Ishikawa (cell line): ENCODE measurements around the gene PODN.

ENCODE experiments used
- CEBPB ChIP-seq: IDR thresholded peaks from 2 replicates; pipeline ENCODE4 v1.6.1; 2012
- CREB1 ChIP-seq: IDR thresholded peaks from 2 replicates; pipeline ENCODE4 v1.6.1; 2012; ENCODE audit warnings: low read depth
- EGR1 ChIP-seq: IDR thresholded peaks from 2 replicates; pipeline ENCODE4 v1.6.1; 2012
- EP300 ChIP-seq: IDR thresholded peaks from 2 replicates; pipeline ENCODE4 v1.6.1; 2012; ENCODE audit warnings: borderline replicate concordance
- NFIC ChIP-seq: IDR thresholded peaks from 2 replicates; pipeline ENCODE4 v1.6.1; 2012
- RAD21 ChIP-seq: IDR thresholded peaks from 2 replicates; pipeline ENCODE4 v1.6.1; 2012; ENCODE audit warnings: low read depth
- TAF1 ChIP-seq: IDR thresholded peaks from 2 replicates; pipeline ENCODE4 v1.6.1; 2012; ENCODE audit warnings: low read depth, mild to moderate bottlenecking
- TCF12 ChIP-seq: IDR thresholded peaks from 2 replicates; pipeline ENCODE4 v1.6.1; 2012; ENCODE audit warnings: low read depth
- YY1 ChIP-seq: IDR thresholded peaks from 2 replicates; pipeline ENCODE4 v1.6.1; 2012; ENCODE audit warnings: low read depth
- TF ChIP-seq, protein P1 (sequence below): IDR thresholded peaks from 2 replicates; pipeline ENCODE4 v1.6.1; 2012; ENCODE audit warnings: low read depth, mild to moderate bottlenecking
- TF ChIP-seq, protein P2 (sequence below): IDR thresholded peaks from 2 replicates; pipeline ENCODE4 v1.6.1; 2012
- TF ChIP-seq, protein P3 (sequence below): IDR thresholded peaks from 2 replicates; pipeline ENCODE4 v1.6.1; 2012

DNA sequence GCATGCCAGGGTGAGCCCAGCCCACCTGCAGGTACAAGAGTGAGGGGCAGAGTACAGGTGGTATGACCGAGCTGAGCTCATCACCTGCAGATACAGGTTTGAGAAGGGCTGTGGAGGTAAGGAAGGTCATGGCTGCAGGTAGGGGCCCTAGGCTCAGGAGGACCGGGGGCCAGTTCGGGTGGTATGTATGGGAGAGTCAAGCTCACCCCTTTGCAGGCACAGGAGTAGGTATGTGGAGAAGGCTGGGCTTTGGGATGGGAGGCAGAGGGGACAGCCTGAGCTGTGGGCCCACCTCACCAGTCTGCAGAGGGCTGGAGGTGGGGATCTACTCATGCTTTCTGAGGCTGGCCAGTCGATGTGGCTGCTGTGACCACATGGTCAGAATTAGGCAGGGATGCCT lies 17.2 kb downstream of the PODN start:
- TF ChIP-seq, protein P1, sequence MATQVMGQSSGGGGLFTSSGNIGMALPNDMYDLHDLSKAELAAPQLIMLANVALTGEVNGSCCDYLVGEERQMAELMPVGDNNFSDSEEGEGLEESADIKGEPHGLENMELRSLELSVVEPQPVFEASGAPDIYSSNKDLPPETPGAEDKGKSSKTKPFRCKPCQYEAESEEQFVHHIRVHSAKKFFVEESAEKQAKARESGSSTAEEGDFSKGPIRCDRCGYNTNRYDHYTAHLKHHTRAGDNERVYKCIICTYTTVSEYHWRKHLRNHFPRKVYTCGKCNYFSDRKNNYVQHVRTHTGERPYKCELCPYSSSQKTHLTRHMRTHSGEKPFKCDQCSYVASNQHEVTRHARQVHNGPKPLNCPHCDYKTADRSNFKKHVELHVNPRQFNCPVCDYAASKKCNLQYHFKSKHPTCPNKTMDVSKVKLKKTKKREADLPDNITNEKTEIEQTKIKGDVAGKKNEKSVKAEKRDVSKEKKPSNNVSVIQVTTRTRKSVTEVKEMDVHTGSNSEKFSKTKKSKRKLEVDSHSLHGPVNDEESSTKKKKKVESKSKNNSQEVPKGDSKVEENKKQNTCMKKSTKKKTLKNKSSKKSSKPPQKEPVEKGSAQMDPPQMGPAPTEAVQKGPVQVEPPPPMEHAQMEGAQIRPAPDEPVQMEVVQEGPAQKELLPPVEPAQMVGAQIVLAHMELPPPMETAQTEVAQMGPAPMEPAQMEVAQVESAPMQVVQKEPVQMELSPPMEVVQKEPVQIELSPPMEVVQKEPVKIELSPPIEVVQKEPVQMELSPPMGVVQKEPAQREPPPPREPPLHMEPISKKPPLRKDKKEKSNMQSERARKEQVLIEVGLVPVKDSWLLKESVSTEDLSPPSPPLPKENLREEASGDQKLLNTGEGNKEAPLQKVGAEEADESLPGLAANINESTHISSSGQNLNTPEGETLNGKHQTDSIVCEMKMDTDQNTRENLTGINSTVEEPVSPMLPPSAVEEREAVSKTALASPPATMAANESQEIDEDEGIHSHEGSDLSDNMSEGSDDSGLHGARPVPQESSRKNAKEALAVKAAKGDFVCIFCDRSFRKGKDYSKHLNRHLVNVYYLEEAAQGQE, result no peak
- TF ChIP-seq EGR1 (no peak), EP300 (no peak), NFIC (no peak), CREB1 (no peak), CEBPB (no peak), RAD21 (no peak), TCF12 (no peak), YY1 (no peak), TAF1 (no peak)
- TF ChIP-seq, protein P2, sequence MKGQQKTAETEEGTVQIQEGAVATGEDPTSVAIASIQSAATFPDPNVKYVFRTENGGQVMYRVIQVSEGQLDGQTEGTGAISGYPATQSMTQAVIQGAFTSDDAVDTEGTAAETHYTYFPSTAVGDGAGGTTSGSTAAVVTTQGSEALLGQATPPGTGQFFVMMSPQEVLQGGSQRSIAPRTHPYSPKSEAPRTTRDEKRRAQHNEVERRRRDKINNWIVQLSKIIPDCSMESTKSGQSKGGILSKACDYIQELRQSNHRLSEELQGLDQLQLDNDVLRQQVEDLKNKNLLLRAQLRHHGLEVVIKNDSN, result no peak
- TF ChIP-seq, protein P3, sequence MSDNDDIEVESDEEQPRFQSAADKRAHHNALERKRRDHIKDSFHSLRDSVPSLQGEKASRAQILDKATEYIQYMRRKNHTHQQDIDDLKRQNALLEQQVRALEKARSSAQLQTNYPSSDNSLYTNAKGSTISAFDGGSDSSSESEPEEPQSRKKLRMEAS, result no peak
